ENCODE measurements around the gene TNFRSF1A.

TNFRSF1A gene

DNA sequence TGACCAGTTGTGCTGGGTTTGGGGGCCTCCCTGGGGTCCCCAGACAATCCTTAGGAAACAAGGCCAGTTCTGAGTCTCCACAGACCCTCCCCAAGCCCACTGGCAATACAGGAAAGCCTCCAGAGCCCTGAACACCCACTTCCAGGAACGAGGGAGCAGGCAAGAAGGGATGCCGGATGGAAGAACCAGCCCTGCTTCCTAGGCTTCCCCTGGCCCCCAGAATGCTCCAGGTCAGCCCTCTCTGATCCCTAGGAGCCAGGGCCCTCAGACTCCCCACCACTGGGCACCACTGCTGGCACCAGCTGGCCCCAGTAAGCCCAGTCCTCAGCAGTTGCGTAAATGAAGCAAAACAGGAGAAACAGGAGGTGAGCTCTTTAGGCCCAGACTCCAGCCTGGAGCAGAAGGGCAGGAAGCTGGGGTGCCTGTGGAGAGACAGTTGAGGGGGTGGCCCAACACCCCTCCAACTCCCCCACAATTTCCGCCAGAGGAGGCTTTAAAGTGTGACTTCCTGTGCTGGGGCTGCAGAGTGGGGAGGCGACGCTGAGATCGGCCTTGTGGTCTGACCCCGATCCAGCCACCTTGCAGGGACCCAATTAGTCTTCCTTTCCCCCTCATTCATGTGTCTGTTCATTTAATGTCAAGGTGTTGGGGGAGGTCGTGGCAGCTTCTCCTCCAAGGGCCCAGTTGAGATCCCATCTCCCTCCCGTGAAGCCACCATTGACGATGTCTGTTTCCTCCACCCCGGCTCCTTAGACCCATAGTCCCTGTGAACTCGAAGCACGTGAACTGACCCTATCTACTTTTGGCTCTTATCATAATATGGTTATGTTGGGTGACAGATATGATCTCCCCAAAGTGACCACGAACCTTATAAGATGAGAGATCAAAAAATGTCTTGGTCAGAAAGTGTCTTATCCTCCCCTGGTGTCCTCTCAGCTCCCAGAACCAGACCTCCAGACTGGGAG lies 4.7 kb downstream of the TNFRSF1A start:
- no peak for DNase-seq

DNA sequence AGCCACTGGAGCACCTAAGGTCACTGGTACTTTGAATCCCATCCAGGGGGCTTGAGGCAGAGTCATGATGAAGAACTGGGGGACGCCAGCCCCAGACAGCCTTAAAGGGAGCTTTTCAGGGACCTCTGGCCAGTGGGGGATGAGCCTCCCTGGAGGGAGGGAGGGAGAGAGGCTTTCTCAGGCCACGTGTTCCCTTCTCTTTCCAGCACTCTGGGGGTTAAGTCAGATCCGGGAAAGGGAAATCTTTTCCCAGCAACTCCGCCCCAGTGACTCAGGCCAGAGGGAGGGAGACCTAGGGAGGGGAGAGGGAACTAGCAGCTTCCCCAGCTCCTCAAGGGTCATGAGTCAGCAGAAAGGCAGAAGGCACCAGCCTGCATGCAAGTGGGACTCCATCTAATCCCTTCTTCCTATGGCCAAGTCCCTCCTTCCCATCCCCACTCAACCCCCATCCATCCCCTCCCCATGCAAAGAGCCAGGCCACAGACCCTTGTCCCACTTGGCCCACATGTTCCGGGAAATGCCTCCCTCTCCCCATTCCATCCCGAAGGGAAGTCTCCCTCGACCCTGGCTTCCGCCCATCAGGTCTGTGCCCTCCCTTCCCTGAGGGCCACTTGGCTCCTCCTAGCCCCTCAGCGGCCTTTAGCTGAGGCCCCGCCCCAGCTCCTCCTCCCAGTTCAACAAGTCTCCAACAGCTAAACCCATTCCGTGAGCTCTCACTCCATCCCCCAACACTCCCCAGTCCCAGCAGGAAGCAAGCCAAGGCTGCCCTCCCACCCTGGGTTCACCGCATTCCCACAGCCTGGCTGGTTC lies 5.6 kb downstream of the TNFRSF1A start:
- no peak for DNase-seq

DNA sequence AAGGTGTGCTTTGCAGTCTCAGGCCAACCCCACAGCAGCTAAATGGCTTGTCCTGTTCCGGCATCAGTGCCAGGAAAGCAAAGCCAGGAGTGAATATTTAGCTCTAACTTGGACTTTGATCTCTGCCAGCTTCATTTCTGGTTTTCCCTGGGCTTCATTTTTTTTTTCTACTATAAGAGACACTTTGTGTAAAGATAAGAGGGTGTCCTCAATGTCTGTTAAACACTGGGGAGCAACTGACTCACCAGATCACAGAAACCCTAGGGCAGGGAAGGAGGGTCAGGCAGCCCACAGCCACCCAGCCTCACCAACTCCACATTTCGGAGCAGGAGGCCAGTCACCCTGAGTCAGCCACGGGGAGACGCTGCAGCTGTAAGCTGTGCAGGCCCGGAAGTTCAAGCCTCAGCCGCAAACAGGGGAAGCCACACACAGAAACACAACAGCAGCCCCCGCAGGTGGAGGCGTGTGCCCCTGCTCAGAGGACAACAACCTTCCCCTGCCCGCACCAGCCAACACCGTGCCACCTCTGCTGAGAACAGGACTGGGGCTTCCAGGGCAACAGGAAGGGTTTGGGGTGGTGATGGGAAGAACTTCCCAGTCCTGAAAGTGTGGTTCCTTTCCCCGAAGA lies 6.3 kb downstream of the TNFRSF1A start:
- DNase-seq, result no peak

DNA sequence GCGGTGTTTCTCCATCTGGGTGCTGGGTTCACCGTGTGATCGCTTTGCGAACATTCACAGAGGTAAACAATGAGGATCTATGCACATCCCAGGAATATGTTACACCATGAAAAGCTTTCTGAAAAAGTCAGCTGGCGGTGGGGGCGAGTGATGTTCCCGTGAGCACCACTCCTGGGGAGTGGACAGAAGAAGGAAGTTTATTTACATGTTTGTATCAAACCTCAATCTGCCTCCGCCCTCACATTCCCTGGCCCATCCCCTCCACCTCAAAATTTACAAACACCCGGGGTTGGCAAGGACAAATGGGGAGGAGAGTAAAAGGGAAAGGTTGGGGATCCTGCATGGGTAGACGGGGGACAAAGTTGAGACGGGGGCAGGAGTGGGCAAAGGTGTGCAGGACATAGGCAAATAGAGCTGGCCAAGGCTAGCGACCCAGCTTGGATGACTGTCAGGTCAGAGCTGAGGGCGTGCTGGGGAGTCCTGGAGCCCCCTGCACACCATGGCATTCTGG lies 6.9 kb downstream of the TNFRSF1A start:
- no peak for DNase-seq

DNA sequence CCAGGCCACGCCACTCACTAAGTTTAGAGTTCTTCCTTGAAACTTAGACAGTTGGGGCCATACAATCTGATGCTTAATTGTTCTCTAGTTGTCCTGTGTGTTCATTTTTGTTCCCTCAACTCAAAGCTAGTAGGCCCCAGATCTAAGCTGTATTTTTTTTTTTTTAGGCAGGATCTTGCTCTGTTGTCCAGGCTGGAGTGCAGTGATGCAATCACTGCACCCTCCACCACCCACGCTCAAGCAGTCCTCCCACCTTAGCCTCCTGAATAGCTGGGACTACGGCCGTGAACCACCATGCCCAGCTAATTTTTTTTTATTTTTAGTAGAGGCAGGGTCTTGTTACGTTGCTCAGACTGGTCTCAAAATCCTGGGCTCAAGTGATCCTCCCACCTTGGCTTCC lies 7.5 kb downstream of the TNFRSF1A start:
- no peak for DNase-seq

DNA sequence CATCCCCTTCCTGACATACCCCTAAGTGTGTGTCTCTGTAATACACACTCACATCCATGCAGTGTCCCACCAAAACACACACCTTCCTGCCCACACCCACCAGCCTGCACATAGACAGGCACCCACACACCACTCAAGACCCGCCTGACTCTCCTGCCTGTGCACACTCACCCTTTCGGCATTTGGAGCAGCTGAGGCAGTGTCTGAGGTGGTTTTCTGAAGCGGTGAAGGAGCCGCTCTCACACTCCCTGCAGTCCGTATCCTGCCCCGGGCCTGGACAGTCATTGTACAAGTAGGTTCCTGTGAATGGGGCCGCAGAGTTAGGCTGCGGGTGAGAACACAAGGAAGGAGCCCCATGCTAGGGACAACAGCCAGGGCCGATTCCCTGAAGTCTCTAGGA lies 8.3 kb downstream of the TNFRSF1A start:
- DNase-seq, result no peak

DNA sequence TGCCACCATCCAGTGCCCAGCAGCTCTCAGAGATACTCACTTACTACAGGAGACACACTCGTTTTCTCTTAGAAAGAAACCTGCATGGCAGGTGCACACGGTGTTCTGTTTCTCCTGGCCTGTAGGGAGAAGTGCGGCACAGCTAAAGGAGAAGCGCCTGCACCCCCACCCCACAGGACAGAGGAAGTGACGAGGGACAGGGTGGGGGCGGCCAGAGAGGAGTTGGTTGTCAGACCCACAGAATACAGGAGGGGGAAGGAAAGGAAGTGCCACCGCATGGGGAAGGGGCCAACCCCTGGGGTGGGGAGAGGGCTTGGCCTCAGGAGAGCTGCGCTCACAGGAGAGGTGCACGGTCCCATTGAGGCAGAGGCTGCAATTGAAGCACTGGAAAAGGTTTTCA lies 8.8 kb downstream of the TNFRSF1A start:
- no peak for DNase-seq

DNA sequence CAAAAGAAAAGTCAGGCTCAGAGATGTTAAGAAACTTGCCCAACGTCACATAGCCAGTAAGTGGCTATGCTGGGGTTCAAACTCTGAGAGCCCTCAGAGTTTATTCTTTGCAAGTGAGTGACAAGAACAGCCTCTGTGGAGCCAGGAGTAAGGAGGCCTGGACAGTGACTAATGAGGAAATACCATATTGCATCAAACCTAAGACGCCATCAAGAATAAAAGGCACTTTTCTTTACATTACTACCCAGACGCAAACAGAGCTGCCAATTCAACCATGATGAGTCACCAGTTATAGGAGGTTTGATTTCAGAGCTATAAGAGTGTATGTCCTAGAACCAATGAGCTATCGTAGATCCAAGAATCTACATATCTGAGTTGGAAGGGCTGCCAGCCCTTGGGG lies 9.4 kb downstream of the TNFRSF1A start:
- no peak for DNase-seq

DNA sequence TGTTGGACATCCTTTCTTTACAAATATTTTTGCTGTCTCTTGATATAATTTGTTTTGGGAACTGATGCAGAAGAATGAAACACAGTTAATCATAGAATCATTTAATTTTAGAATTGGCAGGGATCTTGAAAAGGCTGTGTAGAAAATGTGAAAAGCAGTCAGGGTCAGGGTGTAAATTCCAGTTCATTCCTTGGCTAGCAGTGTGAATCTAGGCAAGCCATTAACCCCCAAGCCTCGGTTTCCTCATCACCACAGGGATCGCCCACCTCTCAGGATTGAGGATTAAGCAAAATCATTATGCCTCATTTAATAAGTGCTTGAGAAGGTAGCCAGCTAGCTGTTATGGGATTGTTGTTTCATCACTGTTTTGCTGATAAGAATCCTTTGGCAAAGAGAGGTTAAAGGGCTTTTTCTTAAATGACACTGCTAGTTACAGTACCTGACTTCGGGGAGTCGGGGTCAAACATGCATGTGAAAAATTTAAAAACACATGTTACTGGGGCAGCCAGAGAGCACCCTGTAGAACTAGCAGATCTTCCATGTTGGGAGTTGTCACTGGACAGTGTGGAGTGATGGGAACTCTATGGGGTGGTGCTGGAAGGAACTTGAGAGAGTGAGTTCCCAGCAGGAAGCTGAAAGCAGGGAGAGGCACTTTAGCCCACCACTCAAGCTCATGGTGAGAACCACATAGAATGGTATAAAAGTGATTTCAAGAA lies 10.7 kb downstream of the TNFRSF1A start:
- DNase-seq, result no peak

DNA sequence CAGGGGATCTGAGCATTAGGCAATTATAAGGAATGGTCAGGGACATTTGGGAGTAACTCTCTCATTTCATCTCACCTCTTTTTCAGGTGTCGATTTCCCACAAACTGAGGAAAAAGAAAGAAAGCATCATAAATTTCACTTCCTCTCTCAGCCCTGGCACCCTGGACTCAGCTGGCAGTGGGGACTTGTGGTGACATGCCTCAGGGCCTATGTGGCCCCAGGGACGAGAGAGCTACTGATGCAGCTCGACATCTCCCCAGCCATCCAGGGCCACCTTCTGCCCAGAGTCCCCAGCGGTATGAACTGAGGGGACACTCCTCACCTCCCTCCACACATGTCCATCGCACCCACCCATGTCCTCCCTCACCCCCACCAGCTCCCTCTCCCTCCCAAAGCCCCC lies 11.7 kb downstream of the TNFRSF1A start:
- DNase-seq, result no peak

DNA sequence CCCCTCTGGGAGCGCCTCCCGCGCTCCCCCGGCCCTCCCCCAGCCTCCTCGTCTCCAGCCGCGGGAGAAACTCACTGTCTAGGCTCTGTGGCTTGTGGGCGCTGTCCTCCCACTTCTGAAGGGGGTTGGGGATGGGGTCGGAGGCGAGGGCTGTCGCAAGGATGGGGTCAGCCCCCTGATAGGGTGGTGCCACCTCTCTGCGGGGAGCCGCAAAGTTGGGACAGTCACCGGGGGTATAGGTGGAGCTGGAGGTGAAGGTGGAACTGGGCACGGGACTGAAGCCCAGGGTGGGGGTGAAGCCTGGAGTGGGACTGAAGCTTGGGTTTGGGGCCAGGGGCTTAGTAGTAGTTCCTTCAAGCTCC lies 12.2 kb downstream of the TNFRSF1A start:
- DNase-seq, result no peak

DNA sequence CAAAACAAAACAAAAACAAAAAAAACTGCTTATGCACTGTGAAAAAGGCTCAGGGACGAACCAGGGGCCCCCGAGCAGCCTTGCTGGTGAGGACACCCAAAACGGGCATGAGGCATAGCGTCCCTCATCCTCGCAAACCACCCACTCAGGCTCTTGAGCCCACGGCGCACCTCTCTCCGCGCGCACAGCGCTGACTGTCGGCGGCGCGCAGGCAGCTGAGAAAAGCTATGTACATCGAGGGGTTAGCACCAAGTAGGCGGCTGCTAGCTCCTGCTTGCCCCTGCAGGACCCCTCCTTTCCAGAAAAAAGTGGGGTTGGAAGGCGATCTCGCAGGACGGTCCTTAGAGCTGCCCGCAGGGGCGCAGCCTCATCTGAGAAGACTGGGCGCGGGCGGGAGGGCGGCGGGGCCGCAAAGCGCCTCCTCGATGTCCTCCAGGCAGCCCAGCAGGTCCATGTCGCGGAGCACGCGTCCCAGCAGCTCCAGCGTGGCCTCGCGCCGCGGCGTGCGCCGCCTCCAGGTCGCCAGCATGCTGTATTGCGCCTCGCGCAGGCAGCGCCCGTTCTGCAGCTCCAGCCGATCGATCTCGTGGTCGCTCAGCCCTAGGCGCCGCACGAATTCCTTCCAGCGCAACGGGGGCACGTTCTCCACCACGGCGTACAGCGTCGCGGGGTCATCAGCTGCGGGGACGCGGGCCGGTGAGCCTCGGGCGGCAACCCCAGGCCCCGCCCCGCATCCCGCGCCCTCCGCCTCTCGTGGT lies 12.8 kb downstream of the TNFRSF1A start:
- DNase-seq, result no peak

DNA sequence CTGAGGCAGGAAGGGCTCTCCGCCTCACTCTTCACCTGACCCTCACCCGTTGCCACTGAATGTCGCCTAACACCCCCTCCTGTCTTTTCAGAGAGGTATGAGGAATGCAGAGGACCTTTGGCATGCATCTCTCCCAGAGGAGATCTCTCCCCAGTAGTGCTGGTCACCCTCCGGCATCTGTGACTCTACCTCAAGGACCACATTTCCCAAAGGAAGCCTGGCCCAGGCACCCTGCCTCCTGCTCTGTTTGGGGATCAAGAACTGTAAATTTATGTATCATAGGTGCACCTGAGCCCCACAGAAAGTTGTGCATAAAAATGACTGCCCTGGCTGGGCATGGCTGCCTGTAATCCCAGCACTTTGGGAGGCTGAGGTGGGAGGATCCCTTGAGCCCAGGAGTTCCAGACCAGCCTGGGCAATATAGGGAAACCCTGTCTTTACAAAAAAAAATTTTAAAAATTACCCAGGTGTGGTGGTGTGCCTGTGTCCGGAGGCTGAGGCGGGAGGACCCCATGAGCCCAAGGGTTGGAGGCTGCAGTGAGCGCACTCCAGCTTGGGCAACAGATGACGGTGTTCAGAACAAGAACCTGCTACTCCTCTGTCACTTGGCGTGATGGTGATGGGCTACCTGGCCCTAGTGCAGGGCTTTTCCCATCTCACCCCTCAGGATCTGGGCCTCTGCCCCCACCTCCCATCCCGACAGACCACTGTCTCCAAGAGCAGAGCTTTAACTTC lies 13.7 kb downstream of the TNFRSF1A start:
- DNase-seq, result no peak

DNA sequence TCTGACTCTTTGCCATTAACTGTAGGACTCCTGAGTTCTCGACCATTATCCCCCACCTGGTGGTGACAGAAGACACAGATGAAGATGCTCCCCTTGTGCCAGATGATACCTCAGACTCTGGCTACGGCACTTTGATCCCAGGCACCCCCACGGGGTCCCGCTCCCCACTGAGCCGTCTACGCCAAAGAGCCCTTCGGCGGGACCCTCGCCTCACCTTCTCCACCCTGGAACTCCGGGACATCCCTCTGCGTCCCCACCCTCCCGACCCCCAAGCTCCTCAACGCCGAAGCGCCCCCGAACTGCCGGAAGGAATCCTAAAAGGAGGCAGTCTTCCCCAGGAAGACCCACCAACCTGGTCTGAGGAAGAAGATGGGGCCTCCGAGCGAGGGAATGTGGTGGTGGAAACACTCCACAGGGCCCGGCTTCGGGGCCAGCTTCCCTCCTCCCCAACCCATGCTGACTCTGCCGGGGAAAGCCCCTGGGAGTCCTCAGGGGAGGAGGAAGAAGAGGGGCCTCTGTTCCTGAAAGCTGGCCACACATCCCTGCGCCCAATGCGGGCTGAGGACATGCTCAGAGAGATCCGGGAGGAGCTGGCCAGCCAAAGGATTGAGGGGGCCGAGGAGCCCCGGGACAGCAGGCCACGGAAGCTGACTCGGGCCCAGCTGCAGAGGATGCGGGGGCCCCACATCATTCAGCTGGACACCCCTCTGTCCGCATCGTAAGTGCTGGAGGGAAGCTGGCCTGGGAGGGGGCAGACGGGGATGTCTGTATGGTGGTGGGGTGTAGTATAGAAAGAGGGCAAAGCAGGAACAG lies 14.4 kb downstream of the TNFRSF1A start:
- DNase-seq, result no peak

DNA sequence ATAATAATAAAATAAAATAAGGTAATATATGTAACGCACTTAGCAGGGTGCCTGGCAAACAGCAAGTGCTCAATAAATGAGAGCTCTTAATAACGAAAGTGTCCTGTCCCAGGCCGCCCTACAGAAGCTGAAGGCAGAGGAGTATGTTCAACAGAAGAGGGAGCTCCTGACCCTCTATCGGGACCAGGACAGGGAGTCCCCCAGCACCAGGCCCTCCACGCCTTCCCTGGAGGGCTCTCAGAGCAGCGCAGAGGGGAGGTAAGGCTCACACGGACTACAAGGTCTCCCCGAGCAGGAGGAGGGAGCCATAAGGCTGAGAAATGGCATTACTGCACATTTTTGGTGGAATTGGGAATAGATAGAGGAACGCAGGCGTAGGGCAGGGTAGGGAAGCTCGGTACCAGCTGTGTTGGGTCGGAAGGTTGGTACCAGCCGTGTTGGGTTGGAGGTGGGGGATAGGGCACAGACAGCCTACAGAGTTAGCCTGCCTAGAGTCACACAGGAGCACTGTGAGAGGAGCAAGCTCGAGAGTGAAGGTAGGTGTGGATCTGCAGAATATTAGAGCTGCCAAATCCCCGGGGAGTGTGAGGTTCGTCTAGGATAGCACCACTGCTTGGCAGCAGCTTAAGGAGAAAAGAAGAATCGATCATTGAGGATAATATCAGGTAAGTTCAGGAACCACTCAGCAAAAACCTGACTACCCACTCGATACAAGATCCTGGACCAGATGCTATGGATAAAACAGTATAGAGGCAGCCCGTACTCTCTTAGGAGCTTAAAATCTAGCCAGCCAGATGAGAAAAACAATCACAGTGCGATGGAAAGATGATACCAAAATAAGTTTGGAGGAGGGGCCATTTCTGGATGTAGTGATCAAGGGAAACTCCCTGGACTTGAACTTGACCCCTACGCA lies 15.3 kb downstream of the TNFRSF1A start:
- no peak for DNase-seq

DNA sequence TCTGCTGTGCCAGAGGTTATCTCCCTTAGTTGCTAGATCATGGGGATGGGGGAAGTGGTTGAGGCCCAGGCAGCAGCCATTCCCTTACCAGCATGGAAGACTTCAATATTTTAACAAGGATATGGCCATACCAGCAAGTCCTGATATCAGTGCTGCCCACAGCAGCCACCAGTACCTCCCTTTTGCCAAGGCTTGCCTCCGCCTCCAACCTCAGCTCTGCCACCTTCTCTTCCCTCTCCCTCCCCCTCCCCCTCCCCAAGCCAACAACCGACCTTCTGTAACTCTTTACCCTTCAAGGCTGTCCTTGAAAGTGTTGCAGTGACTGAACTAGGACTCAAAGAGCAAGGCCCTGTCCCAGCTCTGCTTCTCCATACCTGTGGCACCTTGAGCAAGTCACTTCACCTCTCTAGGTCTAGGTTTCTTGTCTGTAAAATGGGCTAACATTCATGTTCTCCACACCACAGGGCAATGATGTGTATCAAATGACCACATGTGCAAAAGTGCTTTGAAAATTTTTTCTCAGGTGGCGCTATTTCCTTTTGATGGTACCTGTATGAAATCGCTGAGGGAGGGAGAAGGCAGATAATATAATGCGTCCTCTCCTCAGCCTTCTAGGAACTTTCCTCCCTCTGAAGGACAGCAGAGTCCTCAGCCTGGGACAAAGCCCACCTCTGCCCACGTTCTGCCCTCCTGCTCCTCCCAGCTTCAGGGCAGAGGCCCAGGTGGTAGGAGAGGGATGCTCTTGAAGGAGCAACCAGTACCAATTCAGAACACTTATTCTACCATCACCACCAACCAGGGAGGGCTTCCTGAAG lies 16.7 kb downstream of the TNFRSF1A start:
- DNase-seq, result no peak

DNA sequence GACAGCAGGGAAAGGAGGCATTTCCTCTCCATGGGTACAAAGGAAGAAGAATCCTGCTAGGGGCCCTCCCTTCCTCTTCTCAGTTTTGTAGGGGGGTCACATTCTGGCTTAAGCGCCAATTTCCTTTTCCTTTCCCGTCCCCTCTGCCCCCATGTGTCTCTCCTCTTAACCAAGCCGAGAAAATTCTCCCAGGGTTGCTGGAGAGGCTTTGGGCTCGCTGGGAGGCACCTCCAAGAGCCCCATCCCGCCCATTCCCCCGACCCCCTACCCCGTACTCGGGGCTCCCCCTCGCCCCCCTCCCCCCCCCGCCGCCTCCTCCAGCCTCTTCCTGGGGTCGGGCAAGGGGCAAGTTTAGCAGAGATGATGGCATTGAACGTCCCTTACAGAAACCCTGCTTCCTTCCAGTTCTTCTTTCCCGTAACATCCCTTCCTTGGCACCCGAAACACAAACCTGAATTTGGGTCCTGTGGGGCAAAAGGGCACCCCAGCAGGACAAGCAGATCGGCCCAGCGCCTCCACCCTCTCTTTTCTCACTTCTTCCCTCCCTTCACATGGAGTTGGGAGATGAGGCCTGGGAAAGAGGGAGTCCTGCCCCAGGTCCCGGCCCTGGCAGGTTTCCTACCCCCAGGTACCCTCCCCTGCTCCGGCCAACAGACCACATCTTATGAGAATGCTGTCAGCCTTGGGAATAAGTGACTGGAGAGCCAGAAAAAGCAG lies 17.7 kb downstream of the TNFRSF1A start:
- DNase-seq, result no peak
